Measurements from ENCODE around the gene FYB1.

Gene FYB1

GRCh38 chr5:39120052-39120420 is 99.3 kb downstream of the FYB1 start:
- no peak overlapping the region for H3K4me3 ChIP-seq (ENCODE audit: low read depth, low read length)
- in situ Hi-C loops (cut with HindIII; ENCODE audit: low sequenced_read_pairs) = no loop called here
- TF ChIP-seq CTCF (IDR thresholded peaks at IDR 0.05; ENCODE audit: low read depth, low read length, missing control alignments) = no peak
- no peak for DNase-seq (ENCODE audit: low read depth)

- no peak overlapping the region for H3K4me3 ChIP-seq (ENCODE audit: low read depth, low read length)
- in situ Hi-C loops (cut with HindIII; ENCODE audit: low sequenced_read_pairs) = no loop called here
- no peak for DNase-seq (ENCODE audit: low read depth)
- TF ChIP-seq CTCF (IDR thresholded peaks at IDR 0.05; ENCODE audit: low read depth, low read length, missing control alignments) = no peak
Observed at GRCh38 chr5:39119404-39120051, 99.8 kb downstream of the FYB1 start.

- no peak overlapping the region for H3K4me3 ChIP-seq (ENCODE audit: low read depth, low read length)
- DNase-seq (ENCODE audit: low read depth) = no peak
- in situ Hi-C loops (cut with HindIII; ENCODE audit: low sequenced_read_pairs) = no loop called here
- TF ChIP-seq CTCF (IDR thresholded peaks at IDR 0.05; ENCODE audit: low read depth, low read length, missing control alignments) = no peak
Observed at GRCh38 chr5:39118638-39119037, 100.7 kb downstream of the FYB1 start.

GRCh38 chr5:39117401-39117800 is 102.0 kb downstream of the FYB1 start:
- H3K4me3 ChIP-seq (ENCODE audit: low read depth, low read length) = no peak overlapping the region
- TF ChIP-seq CTCF (IDR thresholded peaks at IDR 0.05; ENCODE audit: low read depth, low read length, missing control alignments) = no peak
- in situ Hi-C loops (cut with HindIII; ENCODE audit: low sequenced_read_pairs) = no loop called here
- DNase-seq (ENCODE audit: low read depth) = no peak

GRCh38 chr5:39116344-39117170 is 102.8 kb downstream of the FYB1 start:
- DNase-seq (ENCODE audit: low read depth) = no peak
- TF ChIP-seq CTCF (IDR thresholded peaks at IDR 0.05; ENCODE audit: low read depth, low read length, missing control alignments) = no peak
- no peak overlapping the region for H3K4me3 ChIP-seq (ENCODE audit: low read depth, low read length)
- in situ Hi-C loops (cut with HindIII; ENCODE audit: low sequenced_read_pairs) = no loop called here

- in situ Hi-C loops (cut with HindIII; ENCODE audit: low sequenced_read_pairs) = no loop called here
- no peak for TF ChIP-seq CTCF (IDR thresholded peaks at IDR 0.05; ENCODE audit: low read depth, low read length, missing control alignments)
Observed at GRCh38 chr5:39115644-39116343, 103.6 kb downstream of the FYB1 start.

More at GRCh38 chr5:39115644-39116343, 103.6 kb downstream of the FYB1 start:
- H3K4me3 ChIP-seq (ENCODE audit: low read depth, low read length) = no peak overlapping the region
- no peak for DNase-seq (ENCODE audit: low read depth)
